PC-9 (cell line): Measurements from ENCODE around the gene ASPDH. TPM values are rescaled to one million over a fixed set of nuclear protein-coding genes. Genes with fewer than 3 reads are reported as not detected.

Experiments
- BruUV-seq: library from RNA; stranded (reverse); fragments of 400-500 nt; replicated peaks from 2 replicates; lab custom pipeline; 2021; lab: Mats Ljungman, UMichigan
- CTCF ChIA-PET: fragments of 300-600 bp; sonication (Branson Sonifier 250); formaldehyde crosslinking; loops from one replicate; lab custom pipeline; 2022; ENCODE audit warnings: antibody characterized with exemption; lab: Charles Lee
- POLR2A ChIA-PET: fragments of 300-600 bp; sonication (Branson Sonifier 250); formaldehyde crosslinking; loops from one replicate; lab custom pipeline; 2022; ENCODE audit warnings: antibody characterized with exemption; ENCODE audit not compliant: unreplicated experiment; lab: Charles Lee
- DNase-seq, 2 experiments: peaks; one replicate each; pipeline versions ENCODE4 v3.0.0 to v3.0.0-alpha.2; 2015 to 2022; ENCODE audit warnings: mixed read lengths in 1 of 2
- H2AFZ ChIP-seq: fragments of 200-600 bp; sonication (generic); 2 replicates; pipeline ENCODE4 v1.8.1; 2017; ENCODE audit warnings: antibody characterized with exemption
- H3F3A ChIP-seq: fragments of 200-600 bp; sonication (generic); 2 replicates; pipeline ENCODE4 v1.8.1; 2017; ENCODE audit warnings: antibody characterized with exemption, mild to moderate bottlenecking, low read depth; ENCODE audit not compliant: insufficient read depth
- H3K27ac ChIP-seq: fragments of 200-600 bp; sonication (generic); 2 replicates; pipeline ENCODE4 v1.6.1; 2016; ENCODE audit warnings: mixed run types
- H3K27me3 ChIP-seq: fragments of 200-600 bp; sonication (generic); 2 replicates; pipeline ENCODE4 v1.6.1; 2016; ENCODE audit warnings: low read depth, mixed run types; ENCODE audit not compliant: insufficient read depth
- H3K36me3 ChIP-seq: fragments of 200-600 bp; sonication (generic); 2 replicates; pipeline ENCODE4 v1.6.1; 2016; ENCODE audit warnings: low read depth, mixed run types
- H3K4me1 ChIP-seq: fragments of 200-600 bp; sonication (generic); replicated peaks from 2 replicates; pipeline ENCODE4 v1.6.1; 2016; ENCODE audit warnings: mixed run types; ENCODE audit not compliant: insufficient read depth
- H3K4me2 ChIP-seq: fragments of 200-600 bp; sonication (generic); 2 replicates; pipeline ENCODE4 v1.6.1; 2017; ENCODE audit warnings: mixed run types
- H3K4me3 ChIP-seq: fragments of 200-600 bp; sonication (generic); 2 replicates; pipeline ENCODE4 v1.6.1; 2016; ENCODE audit warnings: mixed run types
- H3K79me2 ChIP-seq: fragments of 200-600 bp; sonication (generic); 2 replicates; pipeline ENCODE4 v1.6.1; 2017; ENCODE audit warnings: low read depth, mixed run types
- H3K9me2 ChIP-seq: fragments of 200-600 bp; sonication (generic); 2 replicates; pipeline ENCODE4 v1.8.1; 2017; ENCODE audit warnings: mild to moderate bottlenecking; ENCODE audit not compliant: insufficient read depth
- H3K9me3 ChIP-seq: fragments of 200-600 bp; sonication (generic); 2 replicates; pipeline ENCODE4 v1.8.1; 2016; ENCODE audit warnings: low read depth; ENCODE audit not compliant: insufficient read depth
- H4K20me1 ChIP-seq: fragments of 200-600 bp; sonication (generic); 2 replicates; pipeline ENCODE4 v1.8.1; 2017; ENCODE audit not compliant: insufficient read depth
- EZH2 ChIP-seq: fragments of 200-600 bp; sonication (generic); IDR thresholded peaks from 2 replicates; pipeline ENCODE4 v1.8.0; 2017; ENCODE audit warnings: antibody characterized with exemption, low read depth
- intact Hi-C: fragments of 100-400 bp; cut with micrococcal nuclease; formaldehyde crosslinking; loops from one replicate; pipeline ENCODE4 v1.10.0; 2022; ENCODE audit not compliant: unreplicated experiment
- total RNA-seq: library from RNA; stranded (reverse); gene quantifications from 2 replicates; pipeline ENCODE4 v1.2.3, GENCODE V29; 2021
- TF ChIP-seq, protein P1 (sequence below): fragments of 200-600 bp; sonication (generic); conservative IDR thresholded peaks from 2 replicates; pipeline ENCODE4 v1.6.1; 2017; ENCODE audit warnings: mixed run types, antibody characterized with exemption, mild to moderate bottlenecking, moderate library complexity

Gene ASPDH
- total RNA-seq, 1 experiment from 2014 or later: not detected

DNA sequence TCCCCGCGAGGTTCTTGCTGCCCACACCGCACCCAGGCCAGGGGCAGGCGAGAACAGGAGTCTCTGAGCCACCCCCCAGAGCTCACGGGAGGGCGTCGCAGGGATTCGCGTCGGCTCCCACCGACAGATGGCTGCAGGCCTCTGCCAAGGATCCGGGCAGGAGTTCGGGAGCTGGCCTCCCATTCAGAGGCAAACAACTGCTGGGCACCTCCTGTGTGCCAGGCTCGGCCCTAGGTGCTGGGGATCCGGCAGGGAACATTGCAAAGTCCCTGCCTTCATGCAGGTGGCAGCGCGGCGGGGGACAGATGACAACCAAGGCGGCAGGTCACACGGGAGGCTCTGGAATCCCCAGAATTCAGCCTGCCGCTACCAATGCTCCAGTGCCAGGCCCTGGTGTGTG, 29.2 kb upstream of the ASPDH start:
- no peak for TF ChIP-seq EZH2
- TF ChIP-seq, protein P1, sequence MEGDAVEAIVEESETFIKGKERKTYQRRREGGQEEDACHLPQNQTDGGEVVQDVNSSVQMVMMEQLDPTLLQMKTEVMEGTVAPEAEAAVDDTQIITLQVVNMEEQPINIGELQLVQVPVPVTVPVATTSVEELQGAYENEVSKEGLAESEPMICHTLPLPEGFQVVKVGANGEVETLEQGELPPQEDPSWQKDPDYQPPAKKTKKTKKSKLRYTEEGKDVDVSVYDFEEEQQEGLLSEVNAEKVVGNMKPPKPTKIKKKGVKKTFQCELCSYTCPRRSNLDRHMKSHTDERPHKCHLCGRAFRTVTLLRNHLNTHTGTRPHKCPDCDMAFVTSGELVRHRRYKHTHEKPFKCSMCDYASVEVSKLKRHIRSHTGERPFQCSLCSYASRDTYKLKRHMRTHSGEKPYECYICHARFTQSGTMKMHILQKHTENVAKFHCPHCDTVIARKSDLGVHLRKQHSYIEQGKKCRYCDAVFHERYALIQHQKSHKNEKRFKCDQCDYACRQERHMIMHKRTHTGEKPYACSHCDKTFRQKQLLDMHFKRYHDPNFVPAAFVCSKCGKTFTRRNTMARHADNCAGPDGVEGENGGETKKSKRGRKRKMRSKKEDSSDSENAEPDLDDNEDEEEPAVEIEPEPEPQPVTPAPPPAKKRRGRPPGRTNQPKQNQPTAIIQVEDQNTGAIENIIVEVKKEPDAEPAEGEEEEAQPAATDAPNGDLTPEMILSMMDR: no peak
- no peaks in the 10 kb centered on the region for H3K79me2 ChIP-seq

DNA sequence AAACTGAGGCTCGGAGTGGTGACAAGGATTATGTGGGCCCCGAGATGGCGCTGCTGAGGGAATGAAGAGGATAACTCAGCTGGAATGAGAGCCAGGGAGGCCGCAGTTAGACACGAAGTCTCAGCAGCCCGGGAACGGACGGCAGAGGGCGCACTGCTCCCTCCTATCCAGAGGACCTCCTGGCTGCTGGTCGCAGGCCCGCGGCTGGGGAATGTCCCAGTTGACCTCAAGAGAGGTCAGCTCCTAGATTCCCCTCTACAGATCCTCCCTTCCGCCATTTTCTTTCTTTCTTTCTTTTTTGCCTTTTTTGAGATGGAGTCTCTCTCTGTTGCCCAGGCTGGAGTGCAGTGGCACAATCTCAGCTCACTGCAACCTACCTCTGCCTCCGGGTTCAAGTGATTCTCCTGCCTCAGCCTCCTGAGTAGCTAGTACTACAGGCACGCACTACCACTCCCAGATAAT, 24.1 kb upstream of the ASPDH start:
- Histone ChIP-seq H3K36me3 (no peaks in the 10 kb centered on the region), H3K79me2 (no peaks in the 10 kb centered on the region), H3K27ac (no peak overlapping the region), H3K4me3 (no peak overlapping the region), H3F3A (no peaks in the 10 kb centered on the region), H3K9me2 (no peaks in the 10 kb centered on the region), H3K4me2 (no peak overlapping the region), H3K4me1 (no peaks in the 10 kb centered on the region), H2AFZ (no peak overlapping the region), H3K27me3 (peaks cover 71% of the 10 kb centered on the region), H3K9me3 (peaks cover 1% of the 10 kb centered on the region; the same call in 1 of the 2 replicates), H4K20me1 (no peaks in the 10 kb centered on the region)
- DNase-seq: peak; percentile 66 to 79
- no TSS peak for BruUV-seq
- intact Hi-C loops: loop anchor here (1.0 to 10.0 kb wide), 5 partner anchors 173 to 631 kb away; partner anchors contain the start of gene NAPSA
- CTCF ChIA-PET: interaction anchor here (0.6 to 1.4 kb wide), 3 partner anchors 18 to 366 kb away, joined by 3 to 6 read pairs (median 4); no protein-coding TSS in a partner anchor
- POLR2A ChIA-PET: no interaction called here
- TF ChIP-seq EZH2: no peak
- TF ChIP-seq, protein P1: peak; percentile 86

More for the DNA sequence above, 29.2 kb upstream of the ASPDH start:
- no peak overlapping the region for H3K4me3 ChIP-seq
- no peak overlapping the region for H3K27ac ChIP-seq
- H3K4me1 ChIP-seq: no peaks in the 10 kb centered on the region
- no peaks in the 10 kb centered on the region for H3K36me3 ChIP-seq
- H3K4me2 ChIP-seq: no peak overlapping the region
- no peaks in the 10 kb centered on the region for H3K9me2 ChIP-seq
- DNase-seq: no peak
- no peak overlapping the region for H2AFZ ChIP-seq
- no peaks in the 10 kb centered on the region for H3F3A ChIP-seq
- POLR2A ChIA-PET: no interaction called here
- peaks cover 57% of the 10 kb centered on the region for H3K27me3 ChIP-seq
- BruUV-seq: no TSS peak
- H3K9me3 ChIP-seq: no peaks in the 10 kb centered on the region
- intact Hi-C loops: no loop called here
- no peaks in the 10 kb centered on the region for H4K20me1 ChIP-seq
- CTCF ChIA-PET: no interaction called here

DNA sequence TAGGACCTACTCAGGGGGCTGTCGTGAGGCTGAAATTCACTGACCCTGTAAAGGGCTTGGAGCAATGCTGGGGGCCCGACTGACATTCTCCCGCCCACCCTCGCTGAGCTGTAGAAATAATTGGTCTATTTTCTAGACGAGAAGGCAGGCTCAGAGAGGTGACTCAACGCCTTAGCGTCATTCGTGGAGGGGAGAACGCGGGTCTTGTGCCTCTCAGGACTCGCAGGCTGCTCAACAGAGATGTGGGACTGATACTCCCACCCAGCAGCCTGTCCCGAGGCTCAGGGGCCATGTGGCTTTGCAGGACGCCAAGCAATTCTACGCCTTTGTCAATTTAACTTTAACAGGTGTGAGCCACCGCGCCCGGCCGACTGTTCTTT, 23.6 kb upstream of the ASPDH start:
- ChIA-PET POLR2A (no interaction called here), CTCF (interaction anchor here (1.4 kb wide), 1 partner anchor 19 kb away, joined by 3 read pairs; no protein-coding TSS in a partner anchor)
- no TSS peak for BruUV-seq
- no peak overlapping the region for H2AFZ ChIP-seq
- no peaks in the 10 kb centered on the region for H4K20me1 ChIP-seq
- peaks cover 72% of the 10 kb centered on the region for H3K27me3 ChIP-seq
- intact Hi-C loops: loop anchor here (1.0 to 10.0 kb wide), 5 partner anchors 172 to 632 kb away; partner anchors contain the start of gene NAPSA
- no peaks in the 10 kb centered on the region for H3K36me3 ChIP-seq
- H3K79me2 ChIP-seq: no peaks in the 10 kb centered on the region
- H3K27ac ChIP-seq: no peak overlapping the region
- no peaks in the 10 kb centered on the region for H3F3A ChIP-seq
- no peak overlapping the region for H3K4me2 ChIP-seq
- TF ChIP-seq, protein P1: no peak
- TF ChIP-seq EZH2: no peak
- H3K9me3 ChIP-seq: peaks cover 3% of the 10 kb centered on the region; the same call in 1 of the 2 replicates
- no peak overlapping the region for H3K4me3 ChIP-seq
- no peaks in the 10 kb centered on the region for H3K4me1 ChIP-seq
- DNase-seq: no peak
- H3K9me2 ChIP-seq: no peaks in the 10 kb centered on the region
